ENCODE measurements around the gene GPR157.
"Not testable (repeated sequence)": the region's sequence is repeated elsewhere in the genome, so short reads cannot be mapped to it uniquely, and the experiment has no call there.

The GPR157 gene

GRCh38 chr1:9155879-9156278 lies 27.0 kb upstream of the GPR157 start:
- Histone ChIP-seq H4K20me1 (ENCODE audit: insufficient read depth, low read length) (no peaks in the 10 kb centered on the region), H3K79me2 (ENCODE audit: low read length) (no peaks in the 10 kb centered on the region), H3K27ac (ENCODE audit: low read length) (no peak overlapping the region), H3K4me1 (ENCODE audit: low read length) (peaks cover 3% of the 10 kb centered on the region; the same call in 1 of the 2 replicates), H3K9ac (ENCODE audit: low read length) (no peak overlapping the region), H3K4me3 (ENCODE audit: low read length) (no peak overlapping the region), H3K36me3 (replicated peaks; ENCODE audit: low read depth, low read length) (no peaks in the 10 kb centered on the region), H2AFZ (ENCODE audit: low read depth, low read length) (no peak overlapping the region), H3K4me2 (ENCODE audit: low read length) (no peak overlapping the region), H3K27me3 (ENCODE audit: low read depth, low read length) (no peaks in the 10 kb centered on the region), H3K9me3 (ENCODE audit: insufficient read depth, low read length) (no peaks in the 10 kb centered on the region)
- TF ChIP-seq CTCF (IDR thresholded peaks at IDR 0.05; ENCODE audit: low read depth, low read length): no peak

- not testable (repeated sequence) for H3K79me2 ChIP-seq (ENCODE audit: low read length); H3K36me3 ChIP-seq (replicated peaks; ENCODE audit: low read depth, low read length); H3K4me3 ChIP-seq (ENCODE audit: low read length); H3K4me1 ChIP-seq (ENCODE audit: low read length); H2AFZ ChIP-seq (ENCODE audit: low read depth, low read length); H3K27ac ChIP-seq (ENCODE audit: low read length); H3K4me2 ChIP-seq (ENCODE audit: low read length); H3K9me3 ChIP-seq (ENCODE audit: insufficient read depth, low read length); H3K27me3 ChIP-seq (ENCODE audit: low read depth, low read length); H4K20me1 ChIP-seq (ENCODE audit: insufficient read depth, low read length); H3K9ac ChIP-seq (ENCODE audit: low read length)
Observed at GRCh38 chr1:9155405-9155804, 26.5 kb upstream of the GPR157 start.

GRCh38 chr1:9153152-9153551 lies 24.2 kb upstream of the GPR157 start:
- H3K36me3 ChIP-seq (replicated peaks; ENCODE audit: low read depth, low read length): no peaks in the 10 kb centered on the region
- H3K9ac ChIP-seq (ENCODE audit: low read length): no peak overlapping the region
- H3K27me3 ChIP-seq (ENCODE audit: low read depth, low read length): no peaks in the 10 kb centered on the region
- no peaks in the 10 kb centered on the region for H4K20me1 ChIP-seq (ENCODE audit: insufficient read depth, low read length)
- no peaks in the 10 kb centered on the region for H3K4me1 ChIP-seq (ENCODE audit: low read length)
- H2AFZ ChIP-seq (ENCODE audit: low read depth, low read length): no peak overlapping the region
- no peak overlapping the region for H3K27ac ChIP-seq (ENCODE audit: low read length)
- no peak overlapping the region for H3K4me2 ChIP-seq (ENCODE audit: low read length)
- TF ChIP-seq CTCF (IDR thresholded peaks at IDR 0.05; ENCODE audit: low read depth, low read length) (no peak), EZH2phosphoT487 (IDR thresholded peaks at IDR 0.05; ENCODE audit: low read depth) (no peak)
- no peaks in the 10 kb centered on the region for H3K9me3 ChIP-seq (ENCODE audit: insufficient read depth, low read length)
- H3K79me2 ChIP-seq (ENCODE audit: low read length): no peaks in the 10 kb centered on the region
- no peak overlapping the region for H3K4me3 ChIP-seq (ENCODE audit: low read length)

- H3K27ac ChIP-seq (ENCODE audit: low read length): no peak overlapping the region
- no peak overlapping the region for H2AFZ ChIP-seq (ENCODE audit: low read depth, low read length)
- H3K36me3 ChIP-seq (replicated peaks; ENCODE audit: low read depth, low read length): no peaks in the 10 kb centered on the region
- no peak overlapping the region for H3K4me2 ChIP-seq (ENCODE audit: low read length)
- H3K9ac ChIP-seq (ENCODE audit: low read length): no peak overlapping the region
- H3K79me2 ChIP-seq (ENCODE audit: low read length): no peaks in the 10 kb centered on the region
- H3K4me1 ChIP-seq (ENCODE audit: low read length): no peaks in the 10 kb centered on the region
- H3K4me3 ChIP-seq (ENCODE audit: low read length): no peak overlapping the region
- H3K9me3 ChIP-seq (ENCODE audit: insufficient read depth, low read length): no peaks in the 10 kb centered on the region
- H3K27me3 ChIP-seq (ENCODE audit: low read depth, low read length): no peaks in the 10 kb centered on the region
- no peaks in the 10 kb centered on the region for H4K20me1 ChIP-seq (ENCODE audit: insufficient read depth, low read length)
- no peak for TF ChIP-seq EZH2phosphoT487 (IDR thresholded peaks at IDR 0.05; ENCODE audit: low read depth)
Observed at GRCh38 chr1:9152535-9152934, 23.6 kb upstream of the GPR157 start.

- Histone ChIP-seq H3K36me3 (replicated peaks; ENCODE audit: low read depth, low read length) (no peaks in the 10 kb centered on the region), H3K27me3 (ENCODE audit: low read depth, low read length) (no peaks in the 10 kb centered on the region), H3K9ac (ENCODE audit: low read length) (no peak overlapping the region), H3K9me3 (ENCODE audit: insufficient read depth, low read length) (no peaks in the 10 kb centered on the region), H3K4me2 (ENCODE audit: low read length) (no peak overlapping the region), H2AFZ (ENCODE audit: low read depth, low read length) (no peak overlapping the region), H4K20me1 (ENCODE audit: insufficient read depth, low read length) (no peaks in the 10 kb centered on the region), H3K79me2 (ENCODE audit: low read length) (no peaks in the 10 kb centered on the region), H3K4me3 (ENCODE audit: low read length) (no peak overlapping the region), H3K4me1 (ENCODE audit: low read length) (no peaks in the 10 kb centered on the region), H3K27ac (ENCODE audit: low read length) (no peak overlapping the region)
- TF ChIP-seq EZH2phosphoT487 (IDR thresholded peaks at IDR 0.05; ENCODE audit: low read depth): no peak
- no peak for TF ChIP-seq CTCF (IDR thresholded peaks at IDR 0.05; ENCODE audit: low read depth, low read length)
Observed at GRCh38 chr1:9151328-9151860, 22.5 kb upstream of the GPR157 start.
